ENCODE measurements around the gene AHNAK. TPM values are rescaled to one million over a fixed set of nuclear protein-coding genes. Genes with fewer than 3 reads are reported as not detected.

The AHNAK gene
- total and polyA plus RNA-seq, 2 donors (not counting 1 experiment from before 2014, with no cell fraction given): 220 to 762 TPM

DNA sequence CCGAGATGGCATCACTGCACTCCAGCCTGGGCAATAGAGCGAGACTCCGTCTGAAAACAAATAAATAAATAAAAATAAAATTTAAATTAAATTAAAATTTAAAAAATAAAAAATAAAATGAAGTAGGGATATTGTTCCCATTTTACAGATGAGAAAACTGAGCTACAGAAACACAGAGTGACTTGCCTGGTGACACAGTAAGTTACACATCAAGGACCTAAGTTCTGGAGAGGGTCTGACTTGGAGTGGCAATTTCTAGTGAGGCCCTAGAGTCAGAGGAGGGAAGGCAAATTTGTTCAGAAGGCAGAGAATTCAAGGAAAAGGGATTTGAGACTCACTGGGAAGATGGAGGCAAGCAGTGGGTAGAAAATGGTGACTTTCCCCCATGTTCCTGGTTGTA lies 125.7 kb downstream of the AHNAK start:
- H3K4me3 ChIP-seq (replicated peaks in 1 of 4; ENCODE audit: control extremely low read depth in 1 of 4, insufficient read depth in 1 of 4, low read depth in 3 of 4, low read length in 4 of 4): no peak overlapping the region
- DNase-seq (ENCODE audit: low read depth in 2 of 2): no peak
- no peaks in the 10 kb centered on the region for H4K20me1 ChIP-seq (ENCODE audit: control insufficient read depth, extremely low read depth, insufficient read depth, low read length)
- no peak overlapping the region for H3K27ac ChIP-seq (ENCODE audit: insufficient read depth, low read length)
- H3K27me3 ChIP-seq (ENCODE audit: control insufficient read depth, insufficient read depth, low read length): no peaks in the 10 kb centered on the region
- H3K36me3 ChIP-seq (ENCODE audit: control insufficient read depth, insufficient read depth, low read length): no peaks in the 10 kb centered on the region
- no peaks in the 10 kb centered on the region for H3K4me1 ChIP-seq (ENCODE audit: control insufficient read depth, extremely low read depth, insufficient read depth, low read length)
- H2AFZ ChIP-seq (ENCODE audit: low read length): no peak overlapping the region
- H3K9ac ChIP-seq (ENCODE audit: insufficient read depth, low read length): no peak overlapping the region
- no peak overlapping the region for H3K4me2 ChIP-seq (ENCODE audit: extremely low read depth, insufficient read depth, low read length)
- no peaks in the 10 kb centered on the region for H3K79me2 ChIP-seq (ENCODE audit: control insufficient read depth, insufficient read depth, low read length)
- no peaks in the 10 kb centered on the region for H3K9me3 ChIP-seq (ENCODE audit: control insufficient read depth, insufficient read depth, low read depth, low read length)
- TF ChIP-seq, protein P1, sequence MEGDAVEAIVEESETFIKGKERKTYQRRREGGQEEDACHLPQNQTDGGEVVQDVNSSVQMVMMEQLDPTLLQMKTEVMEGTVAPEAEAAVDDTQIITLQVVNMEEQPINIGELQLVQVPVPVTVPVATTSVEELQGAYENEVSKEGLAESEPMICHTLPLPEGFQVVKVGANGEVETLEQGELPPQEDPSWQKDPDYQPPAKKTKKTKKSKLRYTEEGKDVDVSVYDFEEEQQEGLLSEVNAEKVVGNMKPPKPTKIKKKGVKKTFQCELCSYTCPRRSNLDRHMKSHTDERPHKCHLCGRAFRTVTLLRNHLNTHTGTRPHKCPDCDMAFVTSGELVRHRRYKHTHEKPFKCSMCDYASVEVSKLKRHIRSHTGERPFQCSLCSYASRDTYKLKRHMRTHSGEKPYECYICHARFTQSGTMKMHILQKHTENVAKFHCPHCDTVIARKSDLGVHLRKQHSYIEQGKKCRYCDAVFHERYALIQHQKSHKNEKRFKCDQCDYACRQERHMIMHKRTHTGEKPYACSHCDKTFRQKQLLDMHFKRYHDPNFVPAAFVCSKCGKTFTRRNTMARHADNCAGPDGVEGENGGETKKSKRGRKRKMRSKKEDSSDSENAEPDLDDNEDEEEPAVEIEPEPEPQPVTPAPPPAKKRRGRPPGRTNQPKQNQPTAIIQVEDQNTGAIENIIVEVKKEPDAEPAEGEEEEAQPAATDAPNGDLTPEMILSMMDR (conservative IDR thresholded peaks at IDR 0.05 in 1 of 2, IDR thresholded peaks at IDR 0.05 in 1 of 2; ENCODE audit: low read depth in 1 of 2, low read length in 2 of 2): no peak
- TF ChIP-seq EZH2 (IDR thresholded peaks at IDR 0.05; ENCODE audit: low read length, missing control alignments): no peak

DNA sequence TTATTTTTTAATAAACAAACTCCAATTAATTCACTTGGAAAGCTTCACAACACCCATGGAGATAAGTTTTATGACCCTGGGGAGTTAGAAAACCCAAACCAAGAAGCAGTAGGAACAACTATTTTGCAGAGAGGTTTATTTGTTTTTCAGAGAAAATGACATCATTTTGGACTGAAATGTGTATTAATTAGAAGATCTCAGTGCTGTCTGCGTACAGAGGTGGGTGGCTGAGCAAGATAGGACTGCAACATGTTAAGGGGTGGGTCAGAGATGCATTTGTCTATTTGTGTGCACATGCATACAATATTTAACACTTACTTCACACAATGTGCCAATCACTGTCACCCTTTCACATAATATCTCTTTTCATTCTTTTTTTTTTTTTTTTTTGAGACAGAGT lies 126.7 kb downstream of the AHNAK start:
- H3K27me3 ChIP-seq (ENCODE audit: control insufficient read depth, insufficient read depth, low read length): no peaks in the 10 kb centered on the region
- H3K36me3 ChIP-seq (ENCODE audit: control insufficient read depth, insufficient read depth, low read length): no peaks in the 10 kb centered on the region
- peak in 1 of 2 donors; percentile 28 for DNase-seq (ENCODE audit: low read depth in 2 of 2)
- H3K79me2 ChIP-seq (ENCODE audit: control insufficient read depth, insufficient read depth, low read length): no peaks in the 10 kb centered on the region
- no peak overlapping the region for H3K4me2 ChIP-seq (ENCODE audit: extremely low read depth, insufficient read depth, low read length)
- no peaks in the 10 kb centered on the region for H3K9me3 ChIP-seq (ENCODE audit: control insufficient read depth, insufficient read depth, low read depth, low read length)
- no peak overlapping the region for H2AFZ ChIP-seq (ENCODE audit: low read length)
- no peak for TF ChIP-seq EZH2 (IDR thresholded peaks at IDR 0.05; ENCODE audit: low read length, missing control alignments)
- TF ChIP-seq, protein P1 (conservative IDR thresholded peaks at IDR 0.05 in 1 of 2, IDR thresholded peaks at IDR 0.05 in 1 of 2; ENCODE audit: low read depth in 1 of 2, low read length in 2 of 2): no peak
- H3K4me1 ChIP-seq (ENCODE audit: control insufficient read depth, extremely low read depth, insufficient read depth, low read length): no peaks in the 10 kb centered on the region
- no peak overlapping the region for H3K27ac ChIP-seq (ENCODE audit: insufficient read depth, low read length)
- H4K20me1 ChIP-seq (ENCODE audit: control insufficient read depth, extremely low read depth, insufficient read depth, low read length): no peaks in the 10 kb centered on the region
- no peak overlapping the region for H3K9ac ChIP-seq (ENCODE audit: insufficient read depth, low read length)
- H3K4me3 ChIP-seq (replicated peaks in 1 of 4; ENCODE audit: control extremely low read depth in 1 of 4, insufficient read depth in 1 of 4, low read depth in 3 of 4, low read length in 4 of 4): no peak overlapping the region

DNA sequence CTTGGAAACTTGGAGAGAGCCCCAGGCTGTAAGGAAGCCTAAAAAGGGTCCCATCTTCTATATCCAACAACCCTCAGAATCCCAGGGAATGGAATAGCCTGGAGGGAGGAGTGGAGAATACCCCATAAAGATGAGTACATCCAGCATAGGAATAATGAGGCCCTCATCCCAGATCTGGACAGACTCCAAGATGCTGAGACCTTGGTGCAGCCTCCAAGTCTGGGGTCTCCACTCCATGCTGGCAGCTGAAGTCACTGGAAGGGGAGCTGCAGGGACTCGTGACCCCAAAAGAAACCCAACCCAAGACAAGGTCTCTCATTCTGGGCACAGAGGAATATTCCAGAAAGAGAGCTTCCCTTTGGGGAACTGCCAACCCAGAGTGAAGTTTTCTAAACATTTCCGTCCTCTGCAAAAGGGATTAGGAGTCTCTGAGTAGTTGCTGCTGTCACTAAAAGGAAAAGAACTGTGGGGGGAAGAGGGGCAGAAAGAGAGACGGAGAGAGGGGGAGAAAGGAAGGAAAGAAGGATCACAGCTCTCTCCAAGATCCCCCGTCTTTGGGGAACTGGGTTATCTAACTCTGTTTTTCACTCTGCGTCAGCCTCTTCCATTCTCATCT lies 127.2 kb downstream of the AHNAK start:
- Histone ChIP-seq H3K27ac (ENCODE audit: insufficient read depth, low read length) (no peak overlapping the region), H4K20me1 (ENCODE audit: control insufficient read depth, extremely low read depth, insufficient read depth, low read length) (no peaks in the 10 kb centered on the region), H3K36me3 (ENCODE audit: control insufficient read depth, insufficient read depth, low read length) (no peaks in the 10 kb centered on the region), H3K27me3 (ENCODE audit: control insufficient read depth, insufficient read depth, low read length) (no peaks in the 10 kb centered on the region), H2AFZ (ENCODE audit: low read length) (no peak overlapping the region), H3K4me3 (replicated peaks in 1 of 4; ENCODE audit: control extremely low read depth in 1 of 4, insufficient read depth in 1 of 4, low read depth in 3 of 4, low read length in 4 of 4) (no peak overlapping the region), H3K9me3 (ENCODE audit: control insufficient read depth, insufficient read depth, low read depth, low read length) (no peaks in the 10 kb centered on the region), H3K9ac (ENCODE audit: insufficient read depth, low read length) (no peak overlapping the region), H3K4me1 (ENCODE audit: control insufficient read depth, extremely low read depth, insufficient read depth, low read length) (no peaks in the 10 kb centered on the region), H3K79me2 (ENCODE audit: control insufficient read depth, insufficient read depth, low read length) (no peaks in the 10 kb centered on the region), H3K4me2 (ENCODE audit: extremely low read depth, insufficient read depth, low read length) (peak overlapping the region; percentile 46)
- peak in 1 of 2 donors; percentile 53 for DNase-seq (ENCODE audit: low read depth in 2 of 2)
- no peak for TF ChIP-seq EZH2 (IDR thresholded peaks at IDR 0.05; ENCODE audit: low read length, missing control alignments)
- TF ChIP-seq, protein P1 (conservative IDR thresholded peaks at IDR 0.05 in 1 of 2, IDR thresholded peaks at IDR 0.05 in 1 of 2; ENCODE audit: low read depth in 1 of 2, low read length in 2 of 2): no peak

All from fibroblast of lung (primary cell).